ENCODE measurements around the gene ANXA2R.

GRCh38 chr5:42994246-42994554, 45.9 kb downstream of the ANXA2R start:
- no peak for TF ChIP-seq CTCF (IDR thresholded peaks at IDR 0.05)
- TF ChIP-seq POLR2AphosphoS5 (IDR thresholded peaks at IDR 0.05; ENCODE audit: low read depth, low read length), result no peak

All from Panc1 (cell line).